BLaER1 treated with 17β-estradiol and CSF1 and Interleukin-3, amounts not matched to agents 10 nM and 100 nM (cell line): ENCODE results near the gene HDAC10.

ENCODE experiments used
- H3K27ac ChIP-seq, 11 experiments: shearing (Covaris generic); formaldehyde crosslinking; 2 replicates each; pipeline ENCODE4 v1.8.1; 2022
- H3K27me3 ChIP-seq, 11 experiments: shearing (Covaris generic); formaldehyde crosslinking; 2 replicates each; pipeline ENCODE4 v1.8.1; 2022
- H3K36me3 ChIP-seq, 11 experiments: shearing (Covaris generic); formaldehyde crosslinking; 2 replicates each; pipeline ENCODE4 v1.8.1; 2022
- H3K4me1 ChIP-seq, 10 experiments: shearing (Covaris generic); formaldehyde crosslinking; 2 replicates each; pipeline ENCODE4 v1.8.1; 2022
- H3K4me2 ChIP-seq, 11 experiments: shearing (Covaris generic); formaldehyde crosslinking; 2 replicates each; pipeline ENCODE4 v1.8.1; 2022
- H3K4me3 ChIP-seq, 10 experiments: shearing (Covaris generic); formaldehyde crosslinking; 2 replicates each; pipeline ENCODE4 v1.8.1; 2022
- H3K9ac ChIP-seq, 11 experiments: shearing (Covaris generic); formaldehyde crosslinking; 2 replicates each; pipeline ENCODE4 v1.8.1; 2022
- H3K9me3 ChIP-seq, 11 experiments: shearing (Covaris generic); formaldehyde crosslinking; replicated peaks in 1 of 11; 2 replicates each; pipeline ENCODE4 v1.8.1; 2022
- H4K20me1 ChIP-seq, 11 experiments: shearing (Covaris generic); formaldehyde crosslinking; 2 replicates each; pipeline ENCODE4 v1.8.1; 2022
- Cebpa-rat ChIP-seq, 11 experiments: shearing (Covaris generic); IDR thresholded peaks; 2 replicates each; pipeline ENCODE4 v1.8.1; 2022

Gene HDAC10

DNA sequence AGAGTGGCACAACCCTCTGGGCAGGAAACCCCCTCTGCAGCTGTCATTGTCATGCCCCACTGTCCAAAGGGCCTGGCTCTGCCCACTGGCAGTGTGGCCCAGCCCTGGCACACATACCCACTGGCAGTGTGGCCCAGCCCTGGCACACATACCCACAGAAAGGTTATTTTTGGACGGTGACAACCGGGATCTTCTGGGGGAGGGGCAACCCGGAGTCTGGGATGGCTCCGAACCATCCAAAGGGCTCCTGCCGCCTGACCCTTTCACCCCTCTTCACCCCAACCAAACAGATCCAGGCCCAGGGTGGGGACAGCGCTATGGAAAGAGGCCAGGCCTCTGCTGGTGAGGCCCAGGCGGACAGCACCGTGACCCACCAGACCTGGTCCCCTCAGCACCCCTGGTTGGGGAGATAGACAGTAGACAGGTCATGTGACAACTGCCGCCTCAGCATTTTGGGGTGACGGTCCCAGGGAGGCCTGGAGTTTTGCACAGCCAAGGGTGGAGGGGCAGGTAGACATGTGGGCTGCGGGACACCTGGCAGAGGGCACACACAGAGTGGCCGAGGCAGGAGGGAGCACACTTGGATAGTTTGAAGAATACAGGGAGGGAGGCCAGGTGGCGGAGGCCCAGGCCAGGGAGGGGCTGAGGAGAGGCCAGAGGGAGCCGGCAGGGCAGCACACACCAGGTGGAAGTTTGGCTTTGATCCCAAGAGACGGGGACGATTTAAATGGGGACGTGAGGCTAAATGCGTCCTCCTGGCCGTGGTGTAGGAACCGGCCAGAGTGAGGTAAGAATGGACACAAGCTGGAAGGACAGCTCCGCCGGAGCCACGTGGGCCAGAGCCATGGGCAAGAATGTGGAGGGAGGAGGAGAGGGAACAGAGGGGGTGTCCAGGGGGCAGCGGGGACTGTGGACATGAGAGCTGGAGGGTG, 7.6 kb upstream of the HDAC10 start:
- no peak overlapping the region for H3K27ac ChIP-seq
- H3K27me3 ChIP-seq, result no peaks in the 10 kb centered on the region
- H4K20me1 ChIP-seq, result peaks cover 10 to 70% (median 38%) of the 10 kb centered on the region in 11 experiments; a peak in 18 of 22 replicates
- H3K4me1 ChIP-seq, result peaks cover 27 to 41% (median 35%) of the 10 kb centered on the region in 10 experiments
- no peaks in the 10 kb centered on the region for H3K9me3 ChIP-seq
- peaks cover 12 to 58% (median 36%) of the 10 kb centered on the region in 11 experiments; a peak in 20 of 22 replicates for H3K36me3 ChIP-seq
- no peak overlapping the region for H3K4me3 ChIP-seq
- peak overlapping the region in 7 of 11 experiments; percentile 8 to 57 (median 41); a peak in 5 of 22 replicates for H3K9ac ChIP-seq
- TF ChIP-seq Cebpa-rat (IDR thresholded peaks at IDR 0.05), result no peak
- peak overlapping the region in 8 of 11 experiments; percentile 11 to 59 (median 32); a peak in 10 of 22 replicates for H3K4me2 ChIP-seq

DNA sequence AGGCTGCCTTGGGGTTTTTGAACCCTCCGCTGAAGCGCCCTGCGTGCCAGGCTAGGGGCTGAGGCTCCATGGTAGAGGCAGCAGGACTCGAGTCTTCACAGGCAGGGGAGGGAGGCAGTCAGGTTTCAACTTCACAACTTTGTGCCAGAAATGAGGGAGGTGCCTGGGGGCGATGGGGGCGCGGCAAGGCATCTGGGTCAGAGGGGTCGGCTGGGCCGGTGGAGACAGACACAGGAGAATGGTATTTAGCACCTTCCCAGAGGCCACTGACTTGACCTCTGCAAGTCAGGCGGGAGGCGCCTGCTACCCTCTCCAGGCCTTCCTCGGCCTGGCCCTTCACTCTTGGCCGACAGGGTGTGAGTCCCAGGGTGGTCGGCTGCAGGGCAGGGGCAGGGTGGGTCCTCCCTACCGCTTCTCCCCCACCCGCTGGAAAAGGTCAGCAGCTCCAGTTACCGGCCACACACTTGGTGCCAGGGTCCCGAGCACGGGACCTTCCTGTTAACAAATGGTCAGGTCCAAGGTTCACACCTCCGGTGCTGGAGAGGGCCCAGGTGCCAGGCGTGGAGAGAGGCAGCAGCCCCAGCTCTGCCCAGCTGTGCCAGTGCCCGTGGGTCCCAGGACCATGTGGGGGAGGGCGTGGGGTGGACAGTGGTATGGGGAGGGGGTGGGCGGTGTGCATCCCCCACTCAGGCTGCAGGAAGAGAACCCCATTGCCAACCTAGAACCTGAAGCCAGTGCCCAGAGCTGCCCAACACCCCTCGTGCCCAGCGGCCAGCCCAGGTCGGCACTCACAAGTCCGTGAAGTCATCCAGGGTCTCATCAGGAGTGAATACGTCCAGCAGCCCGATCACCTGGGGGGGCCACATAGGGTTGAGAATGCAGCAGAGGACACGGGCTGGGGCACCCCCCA, 6.6 kb upstream of the HDAC10 start:
- peaks cover 10 to 77% (median 41%) of the 10 kb centered on the region in 11 experiments; a peak in 21 of 22 replicates for H4K20me1 ChIP-seq
- no peak for TF ChIP-seq Cebpa-rat (IDR thresholded peaks at IDR 0.05)
- no peaks in the 10 kb centered on the region for H3K9me3 ChIP-seq
- no peak overlapping the region for H3K27ac ChIP-seq
- H3K4me1 ChIP-seq, result peaks cover 19 to 36% (median 26%) of the 10 kb centered on the region in 10 experiments
- H3K4me2 ChIP-seq, result no peak overlapping the region
- H3K27me3 ChIP-seq, result no peaks in the 10 kb centered on the region
- peaks cover 12 to 66% (median 42%) of the 10 kb centered on the region in 11 experiments; a peak in 20 of 22 replicates for H3K36me3 ChIP-seq
- no peak overlapping the region for H3K4me3 ChIP-seq
- H3K9ac ChIP-seq, result peak overlapping the region in 3 of 11 experiments; percentile 41 to 46 (median 44); a peak in 2 of 22 replicates

DNA sequence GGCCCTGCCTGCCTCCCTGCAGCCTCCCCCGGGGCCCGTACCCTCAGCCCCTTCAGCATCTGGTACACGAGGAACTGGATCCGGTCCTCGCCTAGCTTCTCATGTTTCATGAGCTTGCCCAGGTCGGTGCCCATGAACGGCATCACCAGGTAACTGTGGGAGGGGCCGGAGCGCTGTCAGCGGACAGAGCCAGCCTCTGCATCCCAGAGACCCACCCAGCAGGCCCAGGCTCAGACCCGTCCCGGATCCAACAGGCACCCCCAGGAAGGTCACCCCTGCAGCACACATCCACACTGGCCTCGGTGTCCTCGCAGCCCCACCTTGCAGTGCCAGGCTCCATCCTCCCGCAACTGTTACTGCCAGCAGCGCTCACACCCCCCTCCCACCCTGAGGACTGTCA, 6.0 kb upstream of the HDAC10 start:
- no peak for TF ChIP-seq Cebpa-rat (IDR thresholded peaks at IDR 0.05)
- no peak overlapping the region for H3K9ac ChIP-seq
- no peak overlapping the region for H3K4me2 ChIP-seq
- H3K9me3 ChIP-seq, result no peaks in the 10 kb centered on the region
- no peak overlapping the region for H3K27ac ChIP-seq
- H3K4me3 ChIP-seq, result no peak overlapping the region
- H3K4me1 ChIP-seq, result peaks cover 13 to 36% (median 21%) of the 10 kb centered on the region in 10 experiments
- H3K27me3 ChIP-seq, result no peaks in the 10 kb centered on the region
- H3K36me3 ChIP-seq, result peaks cover 12 to 68% (median 44%) of the 10 kb centered on the region in 11 experiments; a peak in 20 of 22 replicates
- peaks cover 10 to 84% (median 48%) of the 10 kb centered on the region in 11 experiments; a peak in 21 of 22 replicates for H4K20me1 ChIP-seq

DNA sequence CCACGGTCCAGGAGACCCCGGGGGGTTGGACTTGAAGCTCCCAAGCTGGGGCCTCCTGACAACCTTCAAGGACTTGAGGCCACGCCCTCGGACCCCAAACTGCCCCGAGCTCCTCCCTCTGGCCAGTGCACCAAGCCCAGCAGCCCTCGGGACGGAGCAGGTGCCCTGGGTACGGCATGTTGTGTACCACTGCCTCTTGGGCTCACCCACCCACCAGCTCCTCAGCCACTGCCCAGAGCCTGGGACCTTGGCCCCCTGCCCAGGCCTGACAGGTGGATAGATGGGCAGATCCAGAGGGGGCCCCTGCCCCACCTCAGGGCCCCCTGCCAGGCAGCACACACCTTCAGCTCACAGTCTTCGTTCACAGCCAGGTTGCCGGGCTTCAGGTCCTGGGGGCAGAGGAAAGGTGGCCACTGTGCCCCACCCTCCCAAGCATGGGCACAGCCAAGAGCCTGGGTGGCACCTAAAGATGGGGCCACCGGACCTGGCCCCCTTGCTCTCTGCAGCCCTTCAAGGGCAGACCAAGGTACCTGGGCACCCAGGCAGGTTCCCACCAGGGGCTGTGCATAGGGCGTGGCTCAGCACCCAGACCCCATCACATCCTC, 5.3 kb upstream of the HDAC10 start:
- H3K4me3 ChIP-seq, result no peak overlapping the region
- no peak overlapping the region for H3K4me2 ChIP-seq
- peaks cover 10 to 91% (median 55%) of the 10 kb centered on the region in 11 experiments; a peak in 21 of 22 replicates for H4K20me1 ChIP-seq
- peaks cover 12 to 68% (median 44%) of the 10 kb centered on the region in 11 experiments; a peak in 20 of 22 replicates for H3K36me3 ChIP-seq
- TF ChIP-seq Cebpa-rat (IDR thresholded peaks at IDR 0.05), result no peak
- H3K4me1 ChIP-seq, result peaks cover 18 to 41% (median 25%) of the 10 kb centered on the region in 10 experiments
- no peaks in the 10 kb centered on the region for H3K27me3 ChIP-seq
- H3K9ac ChIP-seq, result no peak overlapping the region
- no peak overlapping the region for H3K27ac ChIP-seq
- H3K9me3 ChIP-seq, result no peaks in the 10 kb centered on the region

DNA sequence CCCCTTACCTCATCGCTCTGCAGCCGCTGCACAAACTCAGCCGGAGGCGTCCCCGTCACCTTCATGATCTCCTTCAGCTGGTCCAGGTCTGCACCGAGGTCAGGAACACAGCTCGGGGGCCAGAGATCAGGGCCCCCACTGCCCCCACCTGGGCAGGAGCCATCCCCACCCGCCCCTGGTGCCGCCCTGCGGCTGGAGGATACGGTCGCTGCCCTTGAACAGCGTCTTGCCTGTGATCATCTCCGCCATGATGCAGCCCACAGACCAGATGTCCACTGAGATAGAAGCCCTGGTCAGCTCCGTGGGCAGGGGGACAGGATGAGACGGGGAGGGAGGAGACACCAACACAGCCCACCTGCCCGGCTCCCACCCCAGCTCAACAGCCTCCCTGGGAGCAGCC, 4.5 kb upstream of the HDAC10 start:
- no peaks in the 10 kb centered on the region for H3K27me3 ChIP-seq
- no peak overlapping the region for H3K4me3 ChIP-seq
- no peak overlapping the region for H3K27ac ChIP-seq
- H3K4me2 ChIP-seq, result no peak overlapping the region
- H3K9ac ChIP-seq, result no peak overlapping the region
- H3K36me3 ChIP-seq, result peaks cover 12 to 68% (median 44%) of the 10 kb centered on the region in 11 experiments; a peak in 20 of 22 replicates
- no peaks in the 10 kb centered on the region for H3K9me3 ChIP-seq
- peaks cover 10 to 91% (median 54%) of the 10 kb centered on the region in 11 experiments; a peak in 21 of 22 replicates for H4K20me1 ChIP-seq
- no peak for TF ChIP-seq Cebpa-rat (IDR thresholded peaks at IDR 0.05)
- H3K4me1 ChIP-seq, result peaks cover 19 to 41% (median 26%) of the 10 kb centered on the region in 10 experiments

DNA sequence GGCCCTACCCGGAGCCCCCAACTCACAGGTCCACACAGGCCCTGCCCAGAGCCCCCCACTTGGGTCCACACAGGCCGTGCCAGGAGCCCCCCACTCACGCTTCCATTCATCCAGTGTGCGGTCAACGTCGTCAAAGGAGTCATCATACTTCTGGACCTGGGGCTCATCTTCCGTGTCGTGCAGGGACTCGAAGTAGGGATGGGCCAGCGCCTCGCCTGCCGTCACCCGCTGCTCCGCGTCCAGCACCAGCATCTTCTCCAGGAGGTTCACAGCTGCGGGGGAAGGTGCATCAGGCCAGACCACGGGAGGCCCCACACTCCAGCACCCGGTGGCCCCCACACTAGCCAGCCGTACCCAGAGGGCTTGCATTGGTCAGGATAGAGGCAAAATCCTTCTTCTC, 4.0 kb upstream of the HDAC10 start:
- H4K20me1 ChIP-seq, result peaks cover 10 to 91% (median 57%) of the 10 kb centered on the region in 11 experiments; a peak in 21 of 22 replicates
- H3K4me3 ChIP-seq, result no peak overlapping the region
- no peak for TF ChIP-seq Cebpa-rat (IDR thresholded peaks at IDR 0.05)
- H3K36me3 ChIP-seq, result peaks cover 12 to 68% (median 44%) of the 10 kb centered on the region in 11 experiments; a peak in 20 of 22 replicates
- peaks cover 19 to 41% (median 26%) of the 10 kb centered on the region in 10 experiments for H3K4me1 ChIP-seq
- H3K9ac ChIP-seq, result no peak overlapping the region
- H3K27me3 ChIP-seq, result no peaks in the 10 kb centered on the region
- no peaks in the 10 kb centered on the region for H3K9me3 ChIP-seq
- no peak overlapping the region for H3K27ac ChIP-seq
- no peak overlapping the region for H3K4me2 ChIP-seq

DNA sequence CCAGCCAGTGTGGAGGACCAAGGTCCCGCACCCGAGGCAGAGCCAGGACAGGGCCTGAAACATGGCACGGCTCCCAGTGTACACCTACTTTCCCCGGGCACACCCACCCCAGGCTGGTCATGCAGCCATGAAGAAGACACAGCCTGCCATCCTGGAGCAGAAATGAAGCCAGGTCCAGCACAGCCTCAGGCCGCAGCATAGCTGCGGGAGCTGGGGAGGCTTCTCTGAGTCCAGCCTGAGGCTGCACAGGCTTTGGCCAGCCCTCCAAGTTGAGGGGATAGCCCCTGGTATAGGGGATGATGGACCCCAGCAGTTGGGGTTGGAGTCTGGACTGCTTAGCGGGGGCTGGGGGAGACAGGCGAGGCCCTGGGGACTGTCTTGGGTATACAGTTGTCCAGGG, 2.9 kb upstream of the HDAC10 start:
- no peak for TF ChIP-seq Cebpa-rat (IDR thresholded peaks at IDR 0.05)
- Histone ChIP-seq H3K27ac (no peak overlapping the region), H3K9ac (peak overlapping the region in 2 of 11 experiments; percentile 2 to 9; a peak in 1 of 22 replicates), H3K36me3 (peaks cover 12 to 73% (median 44%) of the 10 kb centered on the region in 11 experiments; a peak in 20 of 22 replicates), H3K4me1 (peaks cover 26 to 42% (median 29%) of the 10 kb centered on the region in 10 experiments), H3K9me3 (no peaks in the 10 kb centered on the region), H3K27me3 (no peaks in the 10 kb centered on the region), H3K4me3 (no peak overlapping the region), H4K20me1 (peaks cover 10 to 92% (median 59%) of the 10 kb centered on the region in 11 experiments; a peak in 21 of 22 replicates), H3K4me2 (no peak overlapping the region)
